ENCODE results near the gene TRIM52. TPM values are rescaled to one million over a fixed set of nuclear protein-coding genes. Genes with fewer than 3 reads are reported as not detected.

TRIM52 gene
- total RNA-seq, 2 experiments from 2014 or later, result 35.9 to 37.6 TPM

- Mint-ChIP-seq H3K9me3 (no peaks in the 10 kb centered on the region), H3K36me3 (ENCODE audit: low read depth) (peaks cover 63% of the 10 kb centered on the region), H3K4me3 (peak overlapping the region; percentile 95), H3K27ac (peak overlapping the region; percentile 96), H3K4me1 (ENCODE audit: low read depth) (peaks cover 74% of the 10 kb centered on the region), H3K27me3 (no peaks in the 10 kb centered on the region)
- Histone ChIP-seq H3K9me3 (ENCODE audit: control insufficient read depth in 1 of 2, insufficient read depth in 1 of 2, low read length in 2 of 2) (no peaks in the 10 kb centered on the region), H3K4me3 (ENCODE audit: low read length) (peak overlapping the region; percentile 94), H3K27ac (ENCODE audit: low read depth in 1 of 2, low read length in 2 of 2) (peak overlapping the region; percentile 81 to 90), H3K4me1 (ENCODE audit: insufficient read depth, low read length) (peaks cover 81% of the 10 kb centered on the region), H3K27me3 (ENCODE audit: control insufficient read depth in 1 of 2, insufficient read depth in 2 of 2, low read length in 2 of 2) (no peaks in the 10 kb centered on the region), H3K36me3 (ENCODE audit: insufficient read depth, low read length) (peaks cover 51% of the 10 kb centered on the region)
- intact Hi-C loops (cut with DNase I, micrococcal nuclease), result loop anchor here (1.0 to 10.0 kb wide), 6 partner anchors 17 to 1618 kb away; partner anchors contain the start of genes HNRNPH1 (in 1 of the 2), MGAT1 (in 1 of the 2), TRIM7 (in 1 of the 2) and ZFP62 (in 1 of the 2)
- TF ChIP-seq, protein P1, sequence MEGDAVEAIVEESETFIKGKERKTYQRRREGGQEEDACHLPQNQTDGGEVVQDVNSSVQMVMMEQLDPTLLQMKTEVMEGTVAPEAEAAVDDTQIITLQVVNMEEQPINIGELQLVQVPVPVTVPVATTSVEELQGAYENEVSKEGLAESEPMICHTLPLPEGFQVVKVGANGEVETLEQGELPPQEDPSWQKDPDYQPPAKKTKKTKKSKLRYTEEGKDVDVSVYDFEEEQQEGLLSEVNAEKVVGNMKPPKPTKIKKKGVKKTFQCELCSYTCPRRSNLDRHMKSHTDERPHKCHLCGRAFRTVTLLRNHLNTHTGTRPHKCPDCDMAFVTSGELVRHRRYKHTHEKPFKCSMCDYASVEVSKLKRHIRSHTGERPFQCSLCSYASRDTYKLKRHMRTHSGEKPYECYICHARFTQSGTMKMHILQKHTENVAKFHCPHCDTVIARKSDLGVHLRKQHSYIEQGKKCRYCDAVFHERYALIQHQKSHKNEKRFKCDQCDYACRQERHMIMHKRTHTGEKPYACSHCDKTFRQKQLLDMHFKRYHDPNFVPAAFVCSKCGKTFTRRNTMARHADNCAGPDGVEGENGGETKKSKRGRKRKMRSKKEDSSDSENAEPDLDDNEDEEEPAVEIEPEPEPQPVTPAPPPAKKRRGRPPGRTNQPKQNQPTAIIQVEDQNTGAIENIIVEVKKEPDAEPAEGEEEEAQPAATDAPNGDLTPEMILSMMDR (IDR thresholded peaks at IDR 0.05), result no peak
- DNase-seq, result peak in 3 of 14 experiments; percentile 27 to 48 (median 38)
- CTCF ChIA-PET, result interaction anchor here (0.6 kb wide), 1 partner anchor 14 kb away, joined by 3 read pairs; no protein-coding TSS in a partner anchor
- POLR2A ChIA-PET, result interaction anchor here (0.7 to 14.5 kb wide), 11 partner anchors 9 to 53 kb away, joined by 3 to 244 read pairs (median 5); partner anchors contain the start of genes TRIM41 and TRIM52
- peak; percentile 22 for ATAC-seq (ENCODE audit: poor library complexity)
Observed at GRCh38 chr5:181243018-181243563, 17.9 kb downstream of the TRIM52 start.

- Histone ChIP-seq H3K36me3 (ENCODE audit: insufficient read depth, low read length) (peaks cover 61% of the 10 kb centered on the region), H3K27ac (ENCODE audit: low read depth in 1 of 2, low read length in 2 of 2) (peak overlapping the region; percentile 81 to 90), H3K27me3 (ENCODE audit: control insufficient read depth in 1 of 2, insufficient read depth in 2 of 2, low read length in 2 of 2) (no peaks in the 10 kb centered on the region), H3K9me3 (ENCODE audit: control insufficient read depth in 1 of 2, insufficient read depth in 1 of 2, low read length in 2 of 2) (no peaks in the 10 kb centered on the region), H3K4me1 (ENCODE audit: insufficient read depth, low read length) (peaks cover 71% of the 10 kb centered on the region), H3K4me3 (ENCODE audit: low read length) (peak overlapping the region; percentile 94)
- DNase-seq (no peak), ATAC-seq (ENCODE audit: poor library complexity) (no peak)
- ChIA-PET POLR2A (interaction anchor here (1.3 to 14.5 kb wide), 7 partner anchors 8 to 50 kb away, joined by 3 to 244 read pairs (median 9); partner anchors contain the start of genes TRIM41 and TRIM52), CTCF (interaction anchor here (1.7 to 2.3 kb wide), 2 partner anchors 18 to 58 kb away, joined by 3 to 6 read pairs; no protein-coding TSS in a partner anchor)
- TF ChIP-seq, protein P1 (IDR thresholded peaks at IDR 0.05), result no peak
- peaks cover 71% of the 10 kb centered on the region for H3K36me3 Mint-ChIP-seq (ENCODE audit: low read depth)
- H3K4me3 Mint-ChIP-seq, result peak overlapping the region; percentile 95
- peak overlapping the region; percentile 96 for H3K27ac Mint-ChIP-seq
- peaks cover 68% of the 10 kb centered on the region for H3K4me1 Mint-ChIP-seq (ENCODE audit: low read depth)
- H3K27me3 Mint-ChIP-seq, result no peaks in the 10 kb centered on the region
- intact Hi-C loops (cut with DNase I, micrococcal nuclease), result loop anchor here (1.0 to 10.0 kb wide), 5 partner anchors 18 to 1617 kb away; partner anchors contain the start of genes HNRNPH1 (in 1 of the 2), MGAT1 (in 1 of the 2), TRIM7 (in 1 of the 2) and ZFP62 (in 1 of the 2)
- no peaks in the 10 kb centered on the region for H3K9me3 Mint-ChIP-seq
Observed at GRCh38 chr5:181242031-181242451, 18.9 kb downstream of the TRIM52 start.

GRCh38 chr5:181241393-181241975 lies 19.5 kb downstream of the TRIM52 start:
- peaks cover 67% of the 10 kb centered on the region for H3K36me3 ChIP-seq (ENCODE audit: insufficient read depth, low read length)
- no peaks in the 10 kb centered on the region for H3K27me3 ChIP-seq (ENCODE audit: control insufficient read depth in 1 of 2, insufficient read depth in 2 of 2, low read length in 2 of 2)
- peaks cover 66% of the 10 kb centered on the region for H3K4me1 Mint-ChIP-seq (ENCODE audit: low read depth)
- intact Hi-C loops (cut with DNase I, micrococcal nuclease), result loop anchor here (5.0 to 10.0 kb wide), 4 partner anchors 34 to 1617 kb away; partner anchors contain the start of genes HNRNPH1 (in 1 of the 2), MGAT1 (in 1 of the 2), TRIM7 (in 1 of the 2) and ZFP62 (in 1 of the 2)
- H3K9me3 Mint-ChIP-seq, result no peaks in the 10 kb centered on the region
- ChIA-PET POLR2A (interaction anchor here (0.7 to 14.5 kb wide), 7 partner anchors 10 to 50 kb away, joined by 3 to 244 read pairs (median 9); partner anchors contain the start of genes TRIM41 and TRIM52), CTCF (interaction anchor here (0.8 to 2.3 kb wide), 3 partner anchors 8 to 57 kb away, joined by 3 to 6 read pairs (median 3); no protein-coding TSS in a partner anchor)
- H3K4me1 ChIP-seq (ENCODE audit: insufficient read depth, low read length), result peaks cover 65% of the 10 kb centered on the region
- peak; percentile 13 for ATAC-seq (ENCODE audit: poor library complexity)
- TF ChIP-seq, protein P1 (IDR thresholded peaks at IDR 0.05), result no peak
- peak overlapping the region; percentile 94 for H3K4me3 ChIP-seq (ENCODE audit: low read length)
- peak overlapping the region; percentile 95 for H3K4me3 Mint-ChIP-seq
- H3K27ac Mint-ChIP-seq, result peak overlapping the region; percentile 96
- DNase-seq, result peak in 5 of 14 experiments; percentile 17 to 74 (median 43)
- H3K36me3 Mint-ChIP-seq (ENCODE audit: low read depth), result peaks cover 77% of the 10 kb centered on the region
- no peaks in the 10 kb centered on the region for H3K9me3 ChIP-seq (ENCODE audit: control insufficient read depth in 1 of 2, insufficient read depth in 1 of 2, low read length in 2 of 2)
- H3K27me3 Mint-ChIP-seq, result no peaks in the 10 kb centered on the region
- H3K27ac ChIP-seq (ENCODE audit: low read depth in 1 of 2, low read length in 2 of 2), result peak overlapping the region; percentile 81 to 90

Data from CD4-positive, alpha-beta T cell (primary cell).